HepG2 (cell line): ENCODE data around the gene PHF8.

Experiments used
- CTCF ChIP-seq: sonication (generic); formaldehyde crosslinking; IDR thresholded peaks from 2 replicates; pipeline ENCODE4 v1.5.0; 2020; ENCODE audit warnings: mild to moderate bottlenecking, missing genetic modification reagents, moderate library complexity
- ZSCAN25 ChIP-seq: sonication (generic); formaldehyde crosslinking; IDR thresholded peaks from 2 replicates; pipeline ENCODE4 v1.8.0; 2022; ENCODE audit warnings: mild to moderate bottlenecking, missing genetic modification reagents
- TF ChIP-seq, protein P1 (sequence below): IDR thresholded peaks from 2 replicates; pipeline ENCODE4 v1.6.1; 2016; ENCODE audit warnings: control low read depth

GRCh38 chrX:54043056-54043455, 1.2 kb downstream of the PHF8 start:
- TF ChIP-seq, protein P1, sequence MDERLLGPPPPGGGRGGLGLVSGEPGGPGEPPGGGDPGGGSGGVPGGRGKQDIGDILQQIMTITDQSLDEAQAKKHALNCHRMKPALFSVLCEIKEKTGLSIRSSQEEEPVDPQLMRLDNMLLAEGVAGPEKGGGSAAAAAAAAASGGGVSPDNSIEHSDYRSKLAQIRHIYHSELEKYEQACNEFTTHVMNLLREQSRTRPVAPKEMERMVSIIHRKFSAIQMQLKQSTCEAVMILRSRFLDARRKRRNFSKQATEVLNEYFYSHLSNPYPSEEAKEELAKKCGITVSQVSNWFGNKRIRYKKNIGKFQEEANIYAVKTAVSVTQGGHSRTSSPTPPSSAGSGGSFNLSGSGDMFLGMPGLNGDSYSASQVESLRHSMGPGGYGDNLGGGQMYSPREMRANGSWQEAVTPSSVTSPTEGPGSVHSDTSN (CRISPR knock-in tag) = no peak
- TF ChIP-seq ZSCAN25 (CRISPR knock-in tag) (no peak), CTCF (CRISPR knock-in tag) (no peak)
